Gastrocnemius medialis (tissue), 4 donors: ENCODE results near the gene SOWAHA. TPM values are rescaled to one million over a fixed set of nuclear protein-coding genes. Genes with fewer than 3 reads are reported as not detected.

Experiments
- ATAC-seq, 2 donors: fragments of 150-250 bp; one replicate each; pipeline ENCODE4 v1.9.1; 2016
- DNase-seq, 2 donors: peaks; one replicate each; pipeline ENCODE4 v3.0.0-alpha.2; 2019
- H3K27ac ChIP-seq, 4 donors: fragments of 200-600 bp; sonication (generic); 1 replicate in 1 of 4; 2 replicates in 3 of 4; pipeline ENCODE4 v1.5.1; 2016 to 2018; ENCODE audit warnings: mild to moderate bottlenecking in 2 of 4, moderate library complexity in 1 of 4
- H3K27me3 ChIP-seq, 3 donors: fragments of 200-600 bp; sonication (generic) in 2 of 3; 1 replicate in 1 of 3; 2 replicates in 2 of 3; pipeline versions ENCODE4 v1.5.1 to v1.6.0; 2016 to 2019; ENCODE audit warnings: mild to moderate bottlenecking in 1 of 3, moderate library complexity in 1 of 3
- H3K36me3 ChIP-seq, 2 donors: fragments of 200-600 bp; sonication (generic) in 1 of 2; one replicate each; pipeline ENCODE4 v1.5.1; 2017 to 2018
- H3K4me1 ChIP-seq, 2 donors: fragments of 200-600 bp; sonication (generic) in 1 of 2; one replicate each; pipeline ENCODE4 v1.5.1; 2016 to 2017; ENCODE audit warnings: mild to moderate bottlenecking in 2 of 2
- H3K4me3 ChIP-seq, 4 donors: fragments of 200-600 bp; sonication (generic) in 3 of 4; 1 replicate in 1 of 4; 2 replicates in 3 of 4; pipeline ENCODE4 v1.5.1; 2016 to 2019; ENCODE audit warnings: mild to moderate bottlenecking in 2 of 4
- H3K9me3 ChIP-seq, 3 donors: fragments of 200-600 bp; sonication (generic) in 2 of 3; 1 replicate in 1 of 3; 2 replicates in 2 of 3; pipeline ENCODE4 v1.5.1; 2016 to 2019
- POLR2A ChIP-seq, 2 donors: fragments of 450-650 bp; IDR thresholded peaks; one replicate each; pipeline ENCODE4 v1.6.1; 2017; ENCODE audit warnings: antibody characterized with exemption in 2 of 2, mild to moderate bottlenecking in 2 of 2, moderate library complexity in 2 of 2
- in situ Hi-C, 4 donors: fragments of 200-750 bp; cut with MboI; loops; one replicate each; pipeline versions ENCODE4 v1.15.0 to v1.8.0; 2017; ENCODE audit warnings: low sequenced_read_pairs in 4 of 4
- intact Hi-C: fragments of 100-400 bp; cut with DNase I; formaldehyde crosslinking; loops from one replicate; pipeline ENCODE4 v1.15.1; 2023; ENCODE audit warnings: low total_unique reads
- total RNA-seq, 4 donors: library from RNA; depleted of rRNA; stranded (reverse); fragments of >200 nt; gene quantifications; one replicate each; pipeline versions ENCODE4 v1.1.0 to v1.2.3, GENCODE V29; 2016
- TF ChIP-seq, protein P1 (sequence below), 5 experiments: fragments of 450-650 bp in 3 of 5; fragments of 200-600 bp in 2 of 5; sonication (generic) in 2 of 5; IDR thresholded peaks in 4 of 5; conservative IDR thresholded peaks in 1 of 5; 1 replicate in 4 of 5; 2 replicates in 1 of 5; pipeline ENCODE4 v1.5.1; 2016 to 2019; ENCODE audit warnings: antibody characterized with exemption in 5 of 5, mild to moderate bottlenecking in 3 of 5, moderate library complexity in 3 of 5

The SOWAHA gene
- total RNA-seq, 4 donors from 2014 or later: 0.27 TPM; not detected in 3

DNA sequence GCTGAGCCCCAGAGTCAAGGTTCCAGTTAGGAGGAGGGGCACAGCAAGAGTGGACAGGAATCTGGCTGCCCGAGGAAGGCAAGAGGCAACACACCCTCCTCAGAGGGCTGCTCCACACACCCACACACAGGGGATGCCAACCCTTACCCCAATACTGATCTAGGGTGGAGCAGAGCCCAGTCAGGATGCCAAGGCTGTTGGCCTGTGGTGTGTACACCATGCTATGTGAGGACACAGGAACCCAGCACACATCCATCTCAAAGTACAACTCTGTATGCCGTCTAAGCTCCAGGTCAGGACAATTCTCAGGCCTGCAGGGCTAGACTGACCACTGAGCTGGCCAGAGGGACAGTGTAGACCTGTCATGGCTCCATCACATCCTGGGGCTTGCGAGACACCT lies 38.7 kb upstream of the SOWAHA start:
- TF ChIP-seq, protein P1, sequence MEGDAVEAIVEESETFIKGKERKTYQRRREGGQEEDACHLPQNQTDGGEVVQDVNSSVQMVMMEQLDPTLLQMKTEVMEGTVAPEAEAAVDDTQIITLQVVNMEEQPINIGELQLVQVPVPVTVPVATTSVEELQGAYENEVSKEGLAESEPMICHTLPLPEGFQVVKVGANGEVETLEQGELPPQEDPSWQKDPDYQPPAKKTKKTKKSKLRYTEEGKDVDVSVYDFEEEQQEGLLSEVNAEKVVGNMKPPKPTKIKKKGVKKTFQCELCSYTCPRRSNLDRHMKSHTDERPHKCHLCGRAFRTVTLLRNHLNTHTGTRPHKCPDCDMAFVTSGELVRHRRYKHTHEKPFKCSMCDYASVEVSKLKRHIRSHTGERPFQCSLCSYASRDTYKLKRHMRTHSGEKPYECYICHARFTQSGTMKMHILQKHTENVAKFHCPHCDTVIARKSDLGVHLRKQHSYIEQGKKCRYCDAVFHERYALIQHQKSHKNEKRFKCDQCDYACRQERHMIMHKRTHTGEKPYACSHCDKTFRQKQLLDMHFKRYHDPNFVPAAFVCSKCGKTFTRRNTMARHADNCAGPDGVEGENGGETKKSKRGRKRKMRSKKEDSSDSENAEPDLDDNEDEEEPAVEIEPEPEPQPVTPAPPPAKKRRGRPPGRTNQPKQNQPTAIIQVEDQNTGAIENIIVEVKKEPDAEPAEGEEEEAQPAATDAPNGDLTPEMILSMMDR (IDR thresholded peaks at IDR 0.05 in 4 of 5, conservative IDR thresholded peaks at IDR 0.05 in 1 of 5): no peak
- TF ChIP-seq POLR2A (IDR thresholded peaks at IDR 0.05): no peak
- no peak for ATAC-seq
- Histone ChIP-seq H3K27me3 (no peaks in the 10 kb centered on the region), H3K27ac (peak overlapping the region in 1 of 4 donors; percentile 75), H3K4me1 (peaks cover 7 to 33% of the 10 kb centered on the region in 2 donors), H3K36me3 (no peaks in the 10 kb centered on the region), H3K4me3 (no peak overlapping the region), H3K9me3 (no peaks in the 10 kb centered on the region)
- intact Hi-C loops: no loop called here
- in situ Hi-C loops: no loop called here
- DNase-seq: no peak

DNA sequence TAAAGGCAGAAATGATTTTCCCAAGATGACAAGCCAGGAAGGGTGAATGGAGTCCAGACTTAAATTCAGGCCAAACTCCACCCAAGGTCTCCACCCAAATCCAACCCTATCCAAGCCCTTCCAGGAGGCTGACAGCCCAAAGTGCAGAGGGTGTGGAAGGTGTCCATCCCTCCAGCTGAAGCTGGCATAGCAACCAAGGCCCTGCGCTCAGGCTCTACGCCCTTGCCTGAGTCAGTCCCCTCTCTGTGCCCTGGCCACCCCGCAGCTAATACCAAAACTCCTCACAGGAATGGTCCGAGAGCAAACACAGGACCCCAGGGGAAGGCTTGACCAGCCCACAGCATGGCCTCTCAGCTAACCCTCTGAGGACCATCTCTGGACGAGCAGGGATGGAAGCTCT lies 38.2 kb upstream of the SOWAHA start:
- peak in 1 of 2 donors; percentile 22 for ATAC-seq
- in situ Hi-C loops: no loop called here
- no peaks in the 10 kb centered on the region for H3K9me3 ChIP-seq
- H3K4me3 ChIP-seq: no peak overlapping the region
- intact Hi-C loops: loop anchor here (5.0 kb wide), 1 partner anchor 38 kb away; the partner anchor contains the start of gene KIF3A
- peak overlapping the region in 3 of 4 donors; percentile 8 to 75 (median 8) for H3K27ac ChIP-seq
- peaks cover 7 to 33% of the 10 kb centered on the region in 2 donors for H3K4me1 ChIP-seq
- no peaks in the 10 kb centered on the region for H3K36me3 ChIP-seq
- peaks cover 0 to 4% (median under 1%) of the 10 kb centered on the region in 3 donors for H3K27me3 ChIP-seq
- DNase-seq: no peak
- TF ChIP-seq, protein P1 (IDR thresholded peaks at IDR 0.05 in 4 of 5, conservative IDR thresholded peaks at IDR 0.05 in 1 of 5): no peak
- no peak for TF ChIP-seq POLR2A (IDR thresholded peaks at IDR 0.05)

DNA sequence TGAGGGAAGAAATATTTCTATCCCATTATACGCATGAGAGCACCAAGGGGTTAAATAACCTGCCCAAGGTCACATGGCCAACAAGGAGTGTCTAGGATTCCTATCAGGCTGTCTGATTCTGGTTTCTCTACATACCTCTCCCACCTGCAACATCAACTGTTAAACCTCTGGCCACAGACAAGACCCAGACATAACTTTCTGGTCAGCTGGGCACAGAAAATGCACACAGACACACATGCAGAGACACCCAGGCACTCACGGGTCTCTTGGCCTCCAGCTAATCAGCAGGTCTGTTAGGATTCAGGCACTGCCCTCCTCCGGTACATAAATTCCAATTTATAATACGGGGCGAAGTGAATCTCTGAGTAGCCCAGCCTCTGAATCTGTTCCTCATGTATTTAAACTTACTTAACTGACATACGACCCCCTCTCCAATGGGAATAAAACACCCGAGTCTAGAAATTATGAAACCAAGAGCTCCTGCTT lies 37.6 kb upstream of the SOWAHA start:
- peak overlapping the region in 3 of 4 donors; percentile 8 to 75 (median 41) for H3K27ac ChIP-seq
- intact Hi-C loops (loop anchor here (5.0 kb wide), 1 partner anchor 38 kb away; the partner anchor contains the start of gene KIF3A), in situ Hi-C loops (no loop called here)
- H3K4me3 ChIP-seq: peak overlapping the region in 2 of 4 donors; percentile 84 to 90
- H3K9me3 ChIP-seq: no peaks in the 10 kb centered on the region
- ATAC-seq: no peak
- peaks cover 7 to 32% of the 10 kb centered on the region in 2 donors for H3K4me1 ChIP-seq
- no peaks in the 10 kb centered on the region for H3K36me3 ChIP-seq
- DNase-seq: no peak
- H3K27me3 ChIP-seq: peaks cover 0 to 7% (median 2%) of the 10 kb centered on the region in 3 donors
- TF ChIP-seq, protein P1 (IDR thresholded peaks at IDR 0.05 in 4 of 5, conservative IDR thresholded peaks at IDR 0.05 in 1 of 5): no peak
- TF ChIP-seq POLR2A (IDR thresholded peaks at IDR 0.05): no peak

DNA sequence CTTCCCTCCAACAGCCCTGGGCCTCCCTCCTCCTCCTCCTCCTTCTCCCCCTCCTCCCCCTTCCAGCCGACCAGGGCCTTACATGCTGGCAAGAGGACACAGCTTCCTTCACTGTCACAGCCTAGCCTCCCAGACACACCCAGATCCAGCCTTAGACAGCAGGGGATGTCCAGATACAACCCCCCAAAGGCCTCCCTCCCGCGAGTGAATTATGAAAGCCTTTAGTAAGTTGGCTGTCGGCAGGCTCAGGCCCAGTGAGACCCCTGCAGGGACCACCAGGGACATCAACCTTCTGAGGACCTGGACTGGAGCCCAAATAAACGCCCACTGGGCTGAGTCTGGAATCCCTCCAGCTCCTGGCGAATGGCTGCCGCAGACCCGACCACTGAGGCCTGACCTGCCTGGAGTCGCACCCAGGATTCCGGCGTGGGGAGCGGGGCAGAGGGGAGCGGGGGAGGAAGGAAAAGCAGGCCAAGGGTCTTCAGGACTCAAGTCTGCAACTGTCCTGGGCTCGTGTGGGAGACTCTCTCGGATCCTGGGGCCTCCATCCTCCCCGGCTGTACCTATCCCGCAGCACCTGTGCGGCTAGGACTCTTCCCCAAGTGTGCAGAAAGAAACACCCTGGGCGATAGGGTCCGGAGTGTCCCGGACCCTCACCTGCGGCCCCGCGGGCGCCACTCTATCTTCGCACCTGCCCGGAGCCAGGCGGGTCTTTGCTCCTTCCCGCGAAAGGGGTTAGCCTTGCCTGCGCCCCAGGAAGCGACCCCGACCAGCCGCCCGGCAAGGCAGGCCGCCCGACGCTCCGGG lies 36.8 kb upstream of the SOWAHA start:
- no peaks in the 10 kb centered on the region for H3K36me3 ChIP-seq
- intact Hi-C loops (loop anchor here (5.0 kb wide), 1 partner anchor 39 kb away; the partner anchor contains the start of gene KIF3A), in situ Hi-C loops (no loop called here)
- H3K4me1 ChIP-seq: peaks cover 6 to 24% of the 10 kb centered on the region in 2 donors
- H3K27me3 ChIP-seq: peaks cover 0 to 7% (median 2%) of the 10 kb centered on the region in 3 donors
- TF ChIP-seq POLR2A (IDR thresholded peaks at IDR 0.05): no peak
- TF ChIP-seq, protein P1 (IDR thresholded peaks at IDR 0.05 in 4 of 5, conservative IDR thresholded peaks at IDR 0.05 in 1 of 5): no peak
- DNase-seq: no peak
- peak overlapping the region; percentile 73 to 90 (median 78) for H3K4me3 ChIP-seq
- H3K27ac ChIP-seq: peak overlapping the region; percentile 41 to 75 (median 70)
- H3K9me3 ChIP-seq: no peaks in the 10 kb centered on the region
- peak in 1 of 2 donors; percentile 32 for ATAC-seq
